ENCODE data around the gene ADD1. TPM values are rescaled to one million over a fixed set of nuclear protein-coding genes. Genes with fewer than 3 reads are reported as not detected.

Gene ADD1
- total and polyA plus RNA-seq, 2 experiments from 2014 or later: 230 to 274 TPM

- Histone ChIP-seq H3K9me3 (ENCODE audit: low read depth) (no peaks in the 10 kb centered on the region), H3K27ac (no peak overlapping the region), H3K4me3 (no peak overlapping the region), H3K36me3 (no peaks in the 10 kb centered on the region), H3K4me1 (ENCODE audit: low read depth) (peaks cover 34% of the 10 kb centered on the region), H3K27me3 (no peaks in the 10 kb centered on the region)
- TF ChIP-seq CTCF (IDR thresholded peaks at IDR 0.05; ENCODE audit: low read depth, low read length): no peak
- no peak for DNase-seq (ENCODE audit: low read depth in 1 of 2, low spot score in 1 of 2)
Observed at GRCh38 chr4:2796849-2797544, 46.6 kb upstream of the ADD1 start.

- no peak overlapping the region for H3K27ac ChIP-seq
- no peaks in the 10 kb centered on the region for H3K9me3 ChIP-seq (ENCODE audit: low read depth)
- H3K4me1 ChIP-seq (ENCODE audit: low read depth): peaks cover 34% of the 10 kb centered on the region
- H3K36me3 ChIP-seq: no peaks in the 10 kb centered on the region
- H3K4me3 ChIP-seq: no peak overlapping the region
- TF ChIP-seq CTCF (IDR thresholded peaks at IDR 0.05; ENCODE audit: low read depth, low read length): no peak
- no peaks in the 10 kb centered on the region for H3K27me3 ChIP-seq
- DNase-seq (ENCODE audit: low read depth in 1 of 2, low spot score in 1 of 2): no peak
Observed at GRCh38 chr4:2797545-2798305, 45.9 kb upstream of the ADD1 start.

GRCh38 chr4:2798399-2799223, 45.0 kb upstream of the ADD1 start:
- no peak overlapping the region for H3K4me3 ChIP-seq

GRCh38 chr4:2799224-2799911, 44.3 kb upstream of the ADD1 start:
- H3K27me3 ChIP-seq: no peaks in the 10 kb centered on the region
- no peak overlapping the region for H3K27ac ChIP-seq
- H3K36me3 ChIP-seq: no peaks in the 10 kb centered on the region
- no peaks in the 10 kb centered on the region for H3K9me3 ChIP-seq (ENCODE audit: low read depth)
- no peak for TF ChIP-seq CTCF (IDR thresholded peaks at IDR 0.05; ENCODE audit: low read depth, low read length)
- no peak for DNase-seq (ENCODE audit: low read depth in 1 of 2, low spot score in 1 of 2)
- H3K4me1 ChIP-seq (ENCODE audit: low read depth): peaks cover 31% of the 10 kb centered on the region
- no peak overlapping the region for H3K4me3 ChIP-seq

More at GRCh38 chr4:2798399-2799223, 45.0 kb upstream of the ADD1 start:
- DNase-seq (ENCODE audit: low read depth in 1 of 2, low spot score in 1 of 2): peak in 1 of 2 donors; percentile 72
- Histone ChIP-seq H3K4me1 (ENCODE audit: low read depth) (peaks cover 34% of the 10 kb centered on the region), H3K36me3 (no peaks in the 10 kb centered on the region), H3K27me3 (no peaks in the 10 kb centered on the region), H3K27ac (no peak overlapping the region), H3K9me3 (ENCODE audit: low read depth) (no peaks in the 10 kb centered on the region)
- TF ChIP-seq CTCF (IDR thresholded peaks at IDR 0.05; ENCODE audit: low read depth, low read length): no peak
